Body of pancreas (tissue), 4 donors: ENCODE data around the gene TIMM10B.

Experiments
- CTCF ChIP-seq, 7 experiments: fragments of 450-650 bp in 4 of 7; fragments of 200-600 bp in 3 of 7; sonication (generic) in 3 of 7; IDR thresholded peaks; one replicate each; pipeline ENCODE4 v1.5.1; 2016 to 2019; ENCODE audit warnings: antibody characterized with exemption in 7 of 7
- POLR2A ChIP-seq, 3 donors: fragments of 450-650 bp; IDR thresholded peaks; one replicate each; pipeline ENCODE4 v1.6.1; 2016; ENCODE audit warnings: antibody characterized with exemption in 3 of 3, mild to moderate bottlenecking in 2 of 3

GRCh38 chr11:6474413-6474792 is 6.9 kb upstream of the TIMM10B start:
- TF ChIP-seq CTCF (IDR thresholded peaks at IDR 0.05) (no peak), POLR2A (IDR thresholded peaks at IDR 0.05) (no peak)
